ENCODE results near the gene PRKAG2. TPM values are rescaled to one million over a fixed set of nuclear protein-coding genes. Genes with fewer than 3 reads are reported as not detected.
A peak's percentile ranks its signal among the peaks of the same experiment; 100 is the strongest.

The PRKAG2 gene
- total and polyA plus RNA-seq, 2 experiments from 2014 or later: 9.1 to 14.9 TPM

GRCh38 chr7:151864561-151864960 is 12.4 kb downstream of the PRKAG2 start:
- H3K79me2 ChIP-seq (replicated peaks; ENCODE audit: insufficient read depth): no peaks in the 10 kb centered on the region

GRCh38 chr7:151864081-151864480 is 12.8 kb downstream of the PRKAG2 start:
- ATAC-seq: no peak
- Histone ChIP-seq H2AFZ (no peak overlapping the region), H3K4me3 (no peak overlapping the region), H3K27me3 (ENCODE audit: insufficient read depth) (no peaks in the 10 kb centered on the region), H3K4me2 (no peak overlapping the region), H3K27ac (ENCODE audit: low read depth) (no peak overlapping the region), H3F3A (replicated peaks; ENCODE audit: low read depth) (no peaks in the 10 kb centered on the region), H4K20me1 (replicated peaks; ENCODE audit: insufficient read depth) (no peaks in the 10 kb centered on the region), H3K36me3 (ENCODE audit: insufficient read depth) (no peaks in the 10 kb centered on the region), H3K4me1 (ENCODE audit: insufficient read depth) (peaks cover 8% of the 10 kb centered on the region), H3K9me2 (ENCODE audit: insufficient read depth) (no peaks in the 10 kb centered on the region), H3K79me2 (replicated peaks; ENCODE audit: insufficient read depth) (no peaks in the 10 kb centered on the region)
- Mint-ChIP-seq H3K36me3 (ENCODE audit: low read depth) (no peaks in the 10 kb centered on the region), H3K27me3 (ENCODE audit: insufficient read depth, low read depth, poor library complexity) (peaks cover 9% of the 10 kb centered on the region), H3K4me1 (peaks cover 19% of the 10 kb centered on the region), H3K4me3 (no peak overlapping the region; the same call in 2 of the 3 replicates), H3K27ac (no peak overlapping the region), H3K9me3 (no peaks in the 10 kb centered on the region)
- TF ChIP-seq REST (IDR thresholded peaks at IDR 0.05; ENCODE audit: unreplicated experiment) (no peak), STAT1 (IDR thresholded peaks at IDR 0.05; ENCODE audit: unreplicated experiment) (no peak), CREB1 (CRISPR knock-in tag; IDR thresholded peaks at IDR 0.05; ENCODE audit: low read depth) (no peak), ETS1 (IDR thresholded peaks at IDR 0.05) (no peak), CTCF (conservative IDR thresholded peaks at IDR 0.05; ENCODE audit: low read depth in 2 of 2) (0 out of 4 replicates have a peak, but pooled peaks of 1 of the 2 experiments have one; percentile 4), ZNF114 (CRISPR knock-in tag; IDR thresholded peaks at IDR 0.05) (no peak), POLR2AphosphoS5 (IDR thresholded peaks at IDR 0.05; ENCODE audit: low read depth) (no peak), ZNF331 (CRISPR knock-in tag; IDR thresholded peaks at IDR 0.05; ENCODE audit: low read depth) (no peak)
- DNase-seq (ENCODE audit: low spot score): no peak

More at GRCh38 chr7:151864561-151864960, 12.4 kb downstream of the PRKAG2 start:
- Mint-ChIP-seq H3K9me3 (no peaks in the 10 kb centered on the region), H3K4me1 (peaks cover 20% of the 10 kb centered on the region), H3K27ac (no peak overlapping the region), H3K4me3 (no peak overlapping the region; the same call in 2 of the 3 replicates), H3K27me3 (ENCODE audit: insufficient read depth, low read depth, poor library complexity) (peaks cover 9% of the 10 kb centered on the region), H3K36me3 (ENCODE audit: low read depth) (no peaks in the 10 kb centered on the region)
- no peak for DNase-seq (ENCODE audit: low spot score)
- H2AFZ ChIP-seq: no peak overlapping the region
- H3K36me3 ChIP-seq (ENCODE audit: insufficient read depth): no peaks in the 10 kb centered on the region
- H3K27me3 ChIP-seq (ENCODE audit: insufficient read depth): no peaks in the 10 kb centered on the region
- no peak for TF ChIP-seq EZH2phosphoT487 (IDR thresholded peaks at IDR 0.05; ENCODE audit: unreplicated experiment)
- TF ChIP-seq JUNB (IDR thresholded peaks at IDR 0.05; ENCODE audit: unreplicated experiment): no peak
- TF ChIP-seq REST (IDR thresholded peaks at IDR 0.05; ENCODE audit: unreplicated experiment): no peak
- no peak for TF ChIP-seq STAT1 (IDR thresholded peaks at IDR 0.05; ENCODE audit: unreplicated experiment)
- no peak for TF ChIP-seq CREB1 (CRISPR knock-in tag; IDR thresholded peaks at IDR 0.05; ENCODE audit: low read depth)
- no peaks in the 10 kb centered on the region for H3K9me2 ChIP-seq (ENCODE audit: insufficient read depth)
- ATAC-seq: no peak
- H3K4me2 ChIP-seq: no peak overlapping the region
- no peak overlapping the region for H3K27ac ChIP-seq (ENCODE audit: low read depth)
- H3K4me3 ChIP-seq: no peak overlapping the region
- no peaks in the 10 kb centered on the region for H3F3A ChIP-seq (replicated peaks; ENCODE audit: low read depth)
- peaks cover 8% of the 10 kb centered on the region for H3K4me1 ChIP-seq (ENCODE audit: insufficient read depth)
- H4K20me1 ChIP-seq (replicated peaks; ENCODE audit: insufficient read depth): no peaks in the 10 kb centered on the region
